Activated CD8-positive, alpha-beta memory T cell treated with anti-CD3 and anti-CD28 coated beads for 1 hour (primary cell): ENCODE data around the gene LRRC23.
"Not testable (repeated sequence)": the region's sequence is repeated elsewhere in the genome, so short reads cannot be mapped to it uniquely, and the experiment has no call there.

Experiments used
- DNase-seq, 2 donors: peaks; one replicate each; pipeline ENCODE4 v3.0.0-alpha.2; 2020; ENCODE audit warnings: low read depth in 1 of 2; ENCODE audit errors: extremely low read depth in 1 of 2

The LRRC23 gene, protein sequence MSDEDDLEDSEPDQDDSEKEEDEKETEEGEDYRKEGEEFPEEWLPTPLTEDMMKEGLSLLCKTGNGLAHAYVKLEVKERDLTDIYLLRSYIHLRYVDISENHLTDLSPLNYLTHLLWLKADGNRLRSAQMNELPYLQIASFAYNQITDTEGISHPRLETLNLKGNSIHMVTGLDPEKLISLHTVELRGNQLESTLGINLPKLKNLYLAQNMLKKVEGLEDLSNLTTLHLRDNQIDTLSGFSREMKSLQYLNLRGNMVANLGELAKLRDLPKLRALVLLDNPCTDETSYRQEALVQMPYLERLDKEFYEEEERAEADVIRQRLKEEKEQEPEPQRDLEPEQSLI

DNA sequence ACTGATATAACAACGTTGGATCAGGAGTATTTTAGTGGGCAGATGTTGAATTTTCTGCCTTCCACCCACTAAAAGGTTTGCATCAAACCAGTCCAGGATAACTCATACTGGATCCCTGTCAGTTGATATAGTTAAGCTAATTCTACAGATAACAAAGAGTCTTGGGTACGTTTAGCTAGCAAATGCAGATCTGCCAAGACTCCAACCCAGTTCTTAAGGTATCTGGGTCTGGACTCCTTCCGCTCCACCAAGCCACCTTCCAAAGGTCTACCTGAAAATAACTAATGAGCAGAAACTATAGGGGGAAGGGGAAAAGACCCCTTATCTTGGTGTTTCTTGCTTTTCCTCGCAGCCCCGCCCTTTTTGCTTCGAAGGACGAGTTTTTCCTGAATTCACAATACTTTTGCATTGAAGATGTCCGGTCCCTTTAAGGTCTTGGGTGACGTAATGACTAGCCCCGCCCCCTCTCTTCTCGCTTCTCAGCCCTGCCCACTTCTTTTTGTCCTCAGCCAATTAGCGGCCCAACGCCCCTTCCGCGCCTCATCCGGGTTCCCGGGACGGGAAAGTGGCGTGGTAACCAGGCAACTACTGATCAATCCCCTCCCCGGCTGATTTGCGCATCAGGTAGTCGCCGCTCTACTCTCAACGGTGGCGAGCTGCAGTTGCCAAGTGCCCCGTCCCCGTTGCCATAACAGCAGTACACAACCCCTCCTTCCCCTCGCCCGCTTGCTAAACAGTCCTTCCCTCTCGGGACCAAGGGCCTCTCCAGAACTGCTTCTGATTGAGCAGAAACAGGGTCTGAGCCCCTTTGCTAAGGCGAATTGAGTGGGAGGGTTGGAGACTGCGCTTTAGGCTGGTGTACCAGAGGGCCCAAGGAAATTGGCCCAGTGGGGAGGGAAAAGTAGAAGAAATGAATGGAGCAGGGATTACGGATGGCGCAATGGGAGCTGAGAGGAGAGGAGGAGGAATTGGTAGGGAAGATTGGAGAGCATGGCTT lies at the start of gene LRRC23:
TSS of gene LRRC23 (plus strand) at position 543 of the 997 bp plus-strand sequence. CDS start 812 bp downstream, outside the sequence.
- DNase-seq, result peak; percentile 94 to 96

DNA sequence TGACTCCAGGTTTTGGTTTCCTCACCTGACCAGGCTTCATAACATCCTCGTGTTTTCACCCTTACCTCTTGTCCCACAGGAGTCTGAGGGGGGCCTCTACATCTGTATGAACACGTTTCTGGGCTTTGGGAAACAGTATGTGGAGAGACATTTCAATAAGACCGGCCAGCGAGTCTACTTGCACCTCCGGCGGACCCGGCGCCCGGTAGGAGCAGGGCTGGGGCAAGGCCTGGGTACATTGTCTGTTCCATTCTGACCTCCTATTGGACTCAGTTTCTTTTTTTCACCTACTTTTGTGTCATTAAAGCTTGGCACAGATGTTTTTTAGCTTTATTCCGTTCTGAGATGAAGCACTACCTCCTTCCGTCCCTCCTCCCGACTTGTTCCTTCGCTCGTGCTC lies 49.3 kb upstream of the LRRC23 start:
- no peak for DNase-seq

DNA sequence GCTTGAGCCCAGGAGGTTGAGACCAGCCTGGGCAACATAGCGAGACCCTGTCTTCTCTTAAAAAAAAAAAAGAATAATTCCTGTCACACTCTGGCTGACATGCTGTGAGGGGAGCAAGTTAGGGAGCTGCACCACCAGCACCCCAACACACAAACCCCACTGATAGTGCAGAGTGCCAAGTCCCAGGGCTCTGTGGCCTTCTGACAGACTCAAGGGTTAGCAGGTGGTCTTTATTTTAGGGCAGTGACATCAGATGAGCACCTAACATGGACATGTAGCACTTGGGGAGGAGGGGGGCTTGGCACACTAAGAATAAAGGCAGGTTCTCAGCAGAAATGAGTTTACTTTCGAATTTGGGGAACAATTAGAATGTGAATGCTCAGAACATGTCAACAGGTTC lies 45.8 kb upstream of the LRRC23 start:
- DNase-seq, result no peak

DNA sequence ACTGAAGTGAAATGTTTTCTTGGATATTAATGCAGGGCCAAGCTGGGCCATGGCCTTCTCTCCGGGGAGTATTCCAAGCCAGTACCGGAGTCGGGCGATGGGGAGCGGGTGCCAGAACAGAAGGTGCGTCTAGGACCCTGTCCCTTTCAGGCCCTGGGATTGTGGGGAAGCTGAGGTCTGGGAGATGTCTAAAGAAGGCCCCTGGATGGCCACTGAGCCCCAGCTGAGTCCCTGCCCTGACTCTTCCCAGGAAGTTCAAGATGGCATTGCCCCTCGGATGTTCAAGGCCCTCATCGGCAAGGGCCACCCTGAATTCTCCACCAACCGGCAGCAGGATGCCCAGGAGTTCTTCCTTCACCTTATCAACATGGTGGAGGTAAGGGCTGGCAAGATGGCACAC lies 44.5 kb upstream of the LRRC23 start:
- DNase-seq, result no peak

DNA sequence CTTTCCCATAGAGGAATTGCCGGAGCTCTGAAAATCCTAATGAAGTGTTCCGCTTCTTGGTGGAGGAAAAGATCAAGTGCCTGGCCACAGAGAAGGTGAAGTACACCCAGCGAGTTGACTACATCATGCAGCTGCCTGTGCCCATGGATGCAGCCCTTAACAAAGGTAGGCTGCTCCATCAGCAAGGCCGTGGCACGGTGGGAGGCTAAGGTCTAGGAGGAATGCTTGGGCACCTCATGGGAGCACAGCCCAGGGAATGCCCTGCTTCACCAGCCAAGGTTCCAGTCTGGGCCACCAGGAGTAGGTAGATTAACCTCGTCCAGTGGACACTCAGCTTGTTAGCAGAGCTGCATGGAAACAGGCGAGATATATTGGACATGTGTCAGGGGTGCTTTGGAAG lies 43.7 kb upstream of the LRRC23 start:
- DNase-seq, result no peak

DNA sequence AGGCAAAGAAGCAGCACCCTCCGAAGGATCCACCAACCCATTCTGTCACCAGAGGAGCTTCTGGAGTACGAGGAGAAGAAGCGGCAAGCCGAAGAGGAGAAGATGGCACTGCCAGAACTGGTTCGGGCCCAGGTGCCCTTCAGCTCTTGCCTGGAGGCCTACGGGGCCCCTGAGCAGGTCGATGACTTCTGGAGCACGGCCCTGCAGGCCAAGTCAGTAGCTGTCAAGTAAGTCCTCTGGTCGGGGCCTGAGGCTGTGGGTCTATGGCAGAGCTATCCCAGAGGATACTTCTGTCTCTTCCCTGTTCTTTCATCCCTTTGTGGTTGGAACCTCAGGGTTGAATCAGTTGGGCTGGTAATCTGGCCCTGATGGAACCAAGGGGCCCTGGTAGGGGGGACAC lies 43.2 kb upstream of the LRRC23 start:
- DNase-seq, result no peak

DNA sequence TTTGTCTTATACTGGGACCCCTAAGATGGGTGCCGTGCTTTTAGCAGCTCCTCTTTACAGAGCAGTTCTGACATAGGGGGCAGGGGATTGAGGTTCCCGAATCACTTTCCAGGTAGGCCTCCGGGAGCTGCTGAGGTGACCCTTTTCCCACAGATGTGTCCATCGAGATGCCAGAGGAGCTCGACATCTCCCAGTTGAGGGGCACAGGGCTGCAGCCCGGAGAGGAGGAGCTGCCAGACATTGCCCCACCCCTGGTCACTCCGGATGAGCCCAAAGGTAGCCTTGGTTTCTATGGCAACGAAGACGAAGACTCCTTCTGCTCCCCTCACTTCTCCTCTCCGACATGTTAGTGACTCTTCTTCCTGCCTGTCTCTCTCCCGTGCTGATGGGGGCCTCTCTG lies 41.6 kb upstream of the LRRC23 start:
- DNase-seq, result no peak

DNA sequence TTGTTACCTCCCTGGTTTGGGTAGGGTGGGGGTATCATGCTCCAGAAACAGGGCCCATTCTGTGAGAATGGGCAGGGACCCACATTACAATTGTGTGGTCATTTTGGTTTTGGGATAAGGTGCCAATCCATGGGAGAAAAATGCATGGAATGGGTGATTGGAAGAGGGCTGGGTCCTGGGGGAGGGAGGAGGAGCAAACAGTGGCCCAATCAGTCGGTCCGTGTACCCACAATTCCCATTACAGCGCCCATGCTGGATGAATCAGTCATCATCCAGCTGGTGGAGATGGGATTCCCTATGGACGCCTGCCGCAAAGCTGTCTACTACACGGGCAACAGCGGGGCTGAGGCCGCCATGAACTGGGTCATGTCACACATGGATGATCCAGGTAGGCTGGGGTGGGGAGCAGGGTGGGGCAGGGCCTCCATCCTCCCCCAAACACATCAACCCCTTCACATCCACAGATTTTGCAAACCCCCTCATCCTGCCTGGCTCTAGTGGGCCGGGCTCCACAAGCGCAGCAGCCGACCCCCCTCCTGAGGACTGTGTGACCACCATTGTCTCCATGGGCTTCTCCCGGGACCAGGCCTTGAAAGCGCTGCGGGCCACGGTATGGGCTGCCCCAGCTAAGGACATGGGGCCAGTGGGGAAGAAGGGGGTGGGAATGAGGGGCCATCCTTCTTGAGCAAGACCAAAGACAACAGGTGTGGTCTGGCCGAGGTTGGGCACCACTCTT lies 40.9 kb upstream of the LRRC23 start:
- DNase-seq, result no peak

DNA sequence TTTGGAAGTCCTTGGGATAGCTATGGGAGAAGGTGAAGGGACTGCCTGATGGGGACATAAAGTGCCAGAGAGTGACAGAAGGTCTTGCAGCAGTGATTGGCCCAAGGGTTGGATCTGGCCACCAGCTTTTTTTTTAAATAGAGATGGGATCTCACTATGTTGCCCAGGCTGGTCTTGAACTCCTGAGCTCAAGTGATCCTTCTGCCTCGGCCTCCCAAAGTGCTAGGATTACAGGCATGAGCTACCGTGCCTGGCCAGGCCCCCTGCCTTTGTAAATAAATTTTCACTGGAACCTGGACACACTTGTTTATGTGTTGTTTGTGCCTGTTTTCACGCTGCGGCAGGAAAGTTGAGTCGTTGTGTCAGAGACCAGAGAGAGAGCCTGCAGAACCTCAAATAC lies 39.3 kb upstream of the LRRC23 start:
- DNase-seq, result not testable (repeated sequence)

DNA sequence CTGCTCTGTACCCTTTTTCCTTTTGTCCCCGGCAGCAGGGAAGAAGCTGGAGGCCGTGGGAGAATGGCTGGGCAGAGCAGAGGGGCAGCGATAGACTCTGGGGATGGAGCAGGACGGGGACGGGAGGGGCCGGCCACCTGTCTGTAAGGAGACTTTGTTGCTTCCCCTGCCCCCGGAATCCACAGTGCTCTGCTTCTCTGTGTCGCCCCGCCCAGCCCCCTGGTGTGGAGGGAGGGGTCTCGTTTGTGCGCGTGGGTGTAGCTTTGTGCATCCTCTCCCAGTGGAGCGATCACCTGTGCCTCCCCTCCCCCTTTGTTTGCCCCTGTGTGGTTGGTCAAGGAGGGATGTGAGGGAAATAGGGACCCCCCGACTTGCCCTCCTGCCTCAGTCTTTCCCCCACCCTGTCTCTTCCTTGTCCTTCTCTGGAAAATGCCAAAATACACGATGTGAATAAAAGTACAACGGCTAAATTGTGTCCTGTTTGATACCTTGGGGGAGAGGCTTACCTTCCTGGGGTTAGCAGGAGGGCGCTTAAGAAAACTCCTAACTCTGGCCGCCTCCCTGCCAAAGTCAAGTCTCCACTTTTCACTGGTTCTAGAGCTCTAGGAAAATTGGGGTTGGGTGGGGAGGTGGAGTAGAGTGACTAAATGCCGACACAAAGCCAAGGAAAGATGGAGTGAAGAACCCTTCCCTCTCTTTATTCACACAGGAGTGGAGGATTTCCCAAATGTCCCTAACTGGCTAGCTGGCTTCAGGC lies 38.3 kb upstream of the LRRC23 start:
- DNase-seq, result no peak

DNA sequence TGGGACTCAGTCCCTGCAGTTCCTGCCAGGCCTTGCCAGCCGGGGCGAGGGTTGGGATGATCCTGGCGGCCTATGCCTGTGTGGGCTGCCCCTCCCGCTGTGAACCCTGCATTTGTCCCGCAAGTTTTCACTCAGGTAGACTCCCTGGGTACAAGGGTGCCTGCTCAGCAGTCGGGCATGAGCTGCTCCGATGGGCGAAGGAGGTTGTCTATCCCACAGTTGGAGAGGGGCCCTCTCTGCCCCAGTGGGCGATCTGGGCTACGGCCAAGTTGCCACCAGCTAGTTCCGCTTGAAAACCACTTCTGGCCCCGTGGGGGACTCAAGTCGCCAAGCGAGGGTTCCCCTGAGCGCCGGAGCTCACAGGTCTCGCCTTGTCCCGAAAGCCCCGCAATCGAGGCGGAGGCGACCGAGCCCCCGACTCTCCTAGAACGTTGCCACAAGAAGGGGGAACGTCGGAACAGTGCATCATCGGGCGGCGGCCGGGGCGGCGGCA lies 37.7 kb upstream of the LRRC23 start:
- no peak for DNase-seq

DNA sequence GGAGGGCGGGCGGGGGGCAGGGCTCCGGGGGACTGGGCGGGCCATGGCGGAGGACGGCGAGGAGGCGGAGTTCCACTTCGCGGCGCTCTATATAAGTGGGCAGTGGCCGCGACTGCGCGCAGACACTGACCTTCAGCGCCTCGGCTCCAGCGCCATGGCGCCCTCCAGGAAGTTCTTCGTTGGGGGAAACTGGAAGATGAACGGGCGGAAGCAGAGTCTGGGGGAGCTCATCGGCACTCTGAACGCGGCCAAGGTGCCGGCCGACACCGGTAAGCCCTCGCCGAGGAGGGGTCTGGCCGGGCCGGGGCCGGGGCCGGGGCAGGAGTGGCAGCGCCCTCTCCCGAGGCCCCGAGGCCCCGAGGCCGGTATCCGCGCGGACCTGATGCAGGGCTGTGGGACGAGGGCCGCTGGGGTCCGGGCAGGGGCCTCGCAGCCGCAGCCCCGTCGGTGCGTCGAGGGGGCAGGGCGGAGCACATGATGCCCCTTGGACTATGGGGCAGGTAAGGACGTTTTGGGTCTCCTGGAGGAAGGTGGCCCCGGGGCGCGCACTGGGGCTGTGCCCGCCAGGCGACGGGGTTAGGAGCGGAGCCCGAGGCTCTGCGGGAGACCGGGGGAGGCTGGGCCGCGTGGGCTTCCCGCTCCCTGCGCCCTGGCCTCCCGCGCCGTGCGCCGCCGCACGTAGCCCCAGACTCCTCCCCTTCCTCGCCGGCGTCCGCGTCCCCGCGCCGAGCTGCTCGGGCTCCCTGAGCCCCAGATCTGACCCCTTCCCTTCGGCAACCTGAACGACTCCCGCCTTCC lies 37.0 kb upstream of the LRRC23 start, which contains the start of gene TPI1:
TSS of gene TPI1 (plus strand) at position 119 of the 798 bp plus-strand sequence. CDS start at position 155, 36 bp downstream.
- peak in 1 of 2 donors; percentile 67 for DNase-seq

DNA sequence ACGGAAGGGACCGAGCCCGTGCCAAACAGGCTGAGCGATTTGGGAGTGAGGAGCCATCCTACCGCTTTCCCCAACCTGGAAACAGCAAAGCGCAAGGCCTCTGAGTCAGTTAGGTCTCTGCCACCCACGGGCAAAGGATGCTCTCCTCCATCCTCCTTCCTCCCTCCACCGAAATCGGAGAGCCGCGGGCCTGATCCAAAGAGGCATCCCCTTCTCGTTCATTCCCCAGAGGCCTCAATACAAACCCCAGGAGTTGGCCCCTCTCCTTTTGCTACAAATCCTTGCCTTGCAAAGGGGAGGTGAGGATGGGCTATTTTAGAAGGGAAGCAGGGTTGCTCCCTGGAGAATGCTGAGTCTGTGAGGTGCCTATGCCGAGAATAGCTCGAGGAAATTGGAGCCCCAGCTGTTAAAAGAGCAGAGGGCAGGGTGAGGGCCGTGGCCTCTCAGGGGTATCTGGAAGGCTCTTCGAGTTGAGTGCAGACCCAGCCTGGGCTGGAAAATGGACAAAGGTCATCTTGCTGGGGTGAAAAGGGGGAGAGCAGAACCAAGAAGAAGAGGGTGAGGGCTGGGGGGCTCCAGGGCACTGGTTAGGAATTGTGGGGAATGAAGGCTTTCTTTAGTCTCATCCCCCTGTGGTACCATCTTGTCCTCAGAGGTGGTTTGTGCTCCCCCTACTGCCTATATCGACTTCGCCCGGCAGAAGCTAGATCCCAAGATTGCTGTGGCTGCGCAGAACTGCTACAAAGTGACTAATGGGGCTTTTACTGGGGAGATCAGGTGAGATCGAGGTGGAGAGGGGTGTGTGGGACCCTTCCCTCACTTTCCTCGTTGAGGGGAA lies 36.2 kb upstream of the LRRC23 start:
- DNase-seq, result no peak

DNA sequence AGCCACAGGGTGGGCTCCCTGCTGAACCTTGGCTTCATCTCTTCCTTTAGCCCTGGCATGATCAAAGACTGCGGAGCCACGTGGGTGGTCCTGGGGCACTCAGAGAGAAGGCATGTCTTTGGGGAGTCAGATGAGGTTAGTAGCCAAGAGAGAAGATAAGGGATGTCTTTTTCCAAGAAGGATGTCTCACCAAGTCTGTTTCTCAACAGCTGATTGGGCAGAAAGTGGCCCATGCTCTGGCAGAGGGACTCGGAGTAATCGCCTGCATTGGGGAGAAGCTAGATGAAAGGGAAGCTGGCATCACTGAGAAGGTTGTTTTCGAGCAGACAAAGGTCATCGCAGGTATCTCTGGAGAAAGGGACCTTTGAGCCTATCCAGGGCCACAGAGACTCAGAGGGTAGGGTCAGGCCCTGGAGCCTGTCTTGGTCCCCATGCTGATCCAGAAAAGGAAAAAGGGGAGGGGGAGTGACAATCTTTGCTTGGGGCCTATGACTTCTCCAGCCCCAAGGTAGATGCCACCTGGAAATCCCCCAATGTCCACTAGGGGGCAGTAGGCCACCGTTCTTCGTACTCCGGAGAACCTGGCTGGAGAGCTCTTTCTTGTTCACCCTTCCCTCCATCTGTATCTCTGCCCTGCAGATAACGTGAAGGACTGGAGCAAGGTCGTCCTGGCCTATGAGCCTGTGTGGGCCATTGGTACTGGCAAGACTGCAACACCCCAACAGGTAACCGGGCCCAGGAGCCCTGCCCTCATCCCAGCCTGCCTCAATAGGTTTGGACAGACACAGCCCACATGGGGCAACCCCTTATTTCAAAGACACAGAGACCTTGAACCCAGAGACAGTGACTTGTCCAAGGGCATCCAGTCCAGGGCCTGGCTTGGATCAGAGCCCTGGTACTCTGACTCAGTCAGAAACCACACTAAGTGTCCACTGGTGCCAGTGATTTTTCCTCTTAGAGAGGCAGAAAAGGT lies 35.3 kb upstream of the LRRC23 start:
- DNase-seq, result peak; percentile 65 to 80

DNA sequence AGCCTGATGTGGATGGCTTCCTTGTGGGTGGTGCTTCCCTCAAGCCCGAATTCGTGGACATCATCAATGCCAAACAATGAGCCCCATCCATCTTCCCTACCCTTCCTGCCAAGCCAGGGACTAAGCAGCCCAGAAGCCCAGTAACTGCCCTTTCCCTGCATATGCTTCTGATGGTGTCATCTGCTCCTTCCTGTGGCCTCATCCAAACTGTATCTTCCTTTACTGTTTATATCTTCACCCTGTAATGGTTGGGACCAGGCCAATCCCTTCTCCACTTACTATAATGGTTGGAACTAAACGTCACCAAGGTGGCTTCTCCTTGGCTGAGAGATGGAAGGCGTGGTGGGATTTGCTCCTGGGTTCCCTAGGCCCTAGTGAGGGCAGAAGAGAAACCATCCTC lies 34.3 kb upstream of the LRRC23 start:
- DNase-seq, result not testable (repeated sequence)

DNA sequence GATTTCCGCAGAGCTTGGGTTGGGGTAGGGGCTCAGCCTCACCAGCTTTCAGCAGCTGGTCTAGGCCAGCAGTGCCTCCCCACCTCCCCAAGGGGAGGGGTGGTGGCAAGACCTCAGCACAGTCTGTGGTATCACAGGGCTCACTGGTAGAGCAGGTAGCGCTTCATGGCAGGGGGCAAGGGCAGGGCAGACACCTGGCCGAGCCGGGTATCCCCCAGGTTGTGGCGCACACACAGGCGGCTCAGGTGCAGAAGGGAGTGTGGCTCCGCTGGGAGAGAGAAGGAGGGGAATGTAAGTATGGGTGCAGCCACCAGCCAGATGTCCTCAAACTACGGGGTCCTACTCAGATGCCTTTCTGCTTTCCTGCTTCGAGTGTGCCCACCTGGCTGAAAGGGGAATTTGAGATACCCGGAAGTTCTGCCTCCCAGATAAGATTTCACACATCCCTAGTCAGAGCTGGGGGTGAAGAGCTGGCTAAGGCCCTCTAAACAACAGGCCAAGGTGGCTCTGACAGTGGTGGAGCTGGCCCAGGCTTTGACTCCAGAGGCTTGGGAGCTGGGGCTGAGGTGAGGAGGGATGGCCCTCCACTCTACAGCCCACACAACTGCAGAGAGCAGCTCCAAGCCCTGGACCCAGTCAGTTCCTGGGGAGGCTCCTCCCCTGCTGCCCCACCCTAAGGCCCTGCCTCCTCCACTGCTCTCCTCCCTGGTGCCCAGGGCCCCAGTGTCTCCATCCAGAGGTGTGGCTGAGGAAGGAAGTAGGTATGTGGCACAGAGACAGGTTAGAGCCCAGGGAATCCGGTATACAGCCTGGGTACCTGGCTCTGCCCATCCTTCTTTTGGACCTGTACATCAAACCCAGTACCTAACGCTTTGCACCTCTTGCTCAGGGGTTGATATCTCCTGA lies 33.3 kb upstream of the LRRC23 start:
- DNase-seq, result no peak
